Keratinocyte (primary cell): ENCODE results near the gene MRFAP1. TPM values are rescaled to one million over a fixed set of nuclear protein-coding genes. Genes with fewer than 3 reads are reported as not detected.

ENCODE experiments used
- DNase-seq: peaks from one replicate; pipeline ENCODE4 v3.0.0-alpha.2; 2011; ENCODE audit warnings: low read depth, missing footprints, low spot score
- FAIRE-seq: peaks from 2 replicates; lab custom pipeline; 2011; peaks lifted over from hg19 to GRCh38; lab: Jason Lieb, UNC
- H2AFZ ChIP-seq: 2 replicates; pipeline ENCODE4 v1.6.0; 2012; ENCODE audit warnings: low read length, control low read depth, inconsistent platforms; ENCODE audit not compliant: control insufficient read depth
- H3K27ac ChIP-seq: 2 replicates; pipeline ENCODE4 v1.5.1; 2011; ENCODE audit warnings: low read length; ENCODE audit not compliant: control insufficient read depth, insufficient read depth
- H3K27me3 ChIP-seq: 3 replicates; pipeline ENCODE4 v1.6.0; 2011; ENCODE audit warnings: low read length; ENCODE audit not compliant: control insufficient read depth, insufficient read depth; ENCODE audit errors: extremely low read depth
- H3K36me3 ChIP-seq, 2 experiments: 2 replicates in 1 of 2; 3 replicates in 1 of 2; pipeline ENCODE4 v1.5.1; 2011; ENCODE audit warnings: low read length in 2 of 2, mild to moderate bottlenecking in 1 of 2; ENCODE audit not compliant: control insufficient read depth in 2 of 2, insufficient read depth in 2 of 2; ENCODE audit errors: extremely low read depth in 1 of 2
- H3K4me1 ChIP-seq: 3 replicates; pipeline ENCODE4 v1.5.1; 2011; ENCODE audit warnings: low read length; ENCODE audit not compliant: control insufficient read depth, insufficient read depth; ENCODE audit errors: extremely low read depth
- H3K4me2 ChIP-seq: 3 replicates; pipeline ENCODE4 v1.6.0; 2011; ENCODE audit warnings: low read depth, low read length; ENCODE audit not compliant: control insufficient read depth, insufficient read depth; ENCODE audit errors: extremely low read depth
- H3K4me3 ChIP-seq, 3 experiments: fragments of 200-600 bp in 1 of 3; sonication (generic) in 1 of 3; 2 replicates in 2 of 3; 3 replicates in 1 of 3; pipeline ENCODE4 v1.5.1; 2011 to 2016; ENCODE audit warnings: low read length in 3 of 3, mild to moderate bottlenecking in 3 of 3, control low read depth in 2 of 3, inconsistent platforms in 1 of 3, low read depth in 1 of 3, mixed read lengths in 1 of 3, mixed run types in 1 of 3, moderate library complexity in 1 of 3; ENCODE audit not compliant: control insufficient read depth in 2 of 3, insufficient read depth in 2 of 3; ENCODE audit errors: extremely low read depth in 1 of 3
- H3K79me2 ChIP-seq: 2 replicates; pipeline ENCODE4 v1.6.0; 2012; ENCODE audit warnings: low read length; ENCODE audit not compliant: control insufficient read depth, insufficient read depth
- H3K9ac ChIP-seq: 3 replicates; pipeline ENCODE4 v1.6.0; 2011; ENCODE audit warnings: low read length; ENCODE audit not compliant: control insufficient read depth, insufficient read depth; ENCODE audit errors: extremely low read depth
- H3K9me1 ChIP-seq: 3 replicates; pipeline ENCODE4 v1.6.0; 2011; ENCODE audit warnings: low read length; ENCODE audit not compliant: control insufficient read depth, insufficient read depth; ENCODE audit errors: extremely low read depth
- H3K9me3 ChIP-seq: 2 replicates; pipeline ENCODE4 v1.5.1; 2012; ENCODE audit warnings: low read depth, low read length; ENCODE audit not compliant: control insufficient read depth
- H4K20me1 ChIP-seq: 3 replicates; pipeline ENCODE4 v1.6.0; 2011; ENCODE audit warnings: low read length; ENCODE audit not compliant: control insufficient read depth, insufficient read depth; ENCODE audit errors: extremely low read depth
- EZH2 ChIP-seq: IDR thresholded peaks from one replicate; pipeline ENCODE4 v1.6.1; 2012; ENCODE audit warnings: inconsistent platforms, mild to moderate bottlenecking, low read length, moderate library complexity
- dilution Hi-C: fragments of 300-500 bp; cut with MboI; formaldehyde crosslinking; loops from one replicate; pipeline ENCODE4 v1.7.0; 2020; ENCODE audit warnings: low sequenced_read_pairs; ENCODE audit not compliant: extremely low pct_ligation_motif_present
- polyA plus RNA-seq, 5 experiments: library from polyadenylated mRNA; depleted of rRNA in 3 of 5; stranded (reverse) in 3 of 5; stranded (forward) in 1 of 5; unstranded in 1 of 5; fragments of >200 nt; gene quantifications; 1 replicate in 1 of 5; 2 replicates in 3 of 5; 3 replicates in 1 of 5; pipeline versions ENCODE4 v1.2.1 to v1.2.3, GENCODE V29; 2011 to 2012; ENCODE audit warnings: missing spikeins in 2 of 5, low read depth in 1 of 5, low replicate concordance in 1 of 5
- TF ChIP-seq, protein P1 (sequence below), 3 experiments: IDR thresholded peaks in 1 of 3; conservative IDR thresholded peaks in 1 of 3; optimal IDR thresholded peaks in 1 of 3; 2 replicates in 2 of 3; 3 replicates in 1 of 3; pipeline versions ENCODE3 to v1.5.1; 2011; ENCODE audit warnings: low read length in 3 of 3, mild to moderate bottlenecking in 3 of 3, moderate library complexity in 2 of 3, control low read depth in 1 of 3, inconsistent platforms in 1 of 3; ENCODE audit not compliant: insufficient read depth in 2 of 3; ENCODE audit errors: extremely low read depth in 1 of 3

The MRFAP1 gene
- polyA plus RNA-seq, 1 donor (not counting 4 experiments of a cell fraction or from before 2014, with no cell fraction given): 275 TPM

DNA sequence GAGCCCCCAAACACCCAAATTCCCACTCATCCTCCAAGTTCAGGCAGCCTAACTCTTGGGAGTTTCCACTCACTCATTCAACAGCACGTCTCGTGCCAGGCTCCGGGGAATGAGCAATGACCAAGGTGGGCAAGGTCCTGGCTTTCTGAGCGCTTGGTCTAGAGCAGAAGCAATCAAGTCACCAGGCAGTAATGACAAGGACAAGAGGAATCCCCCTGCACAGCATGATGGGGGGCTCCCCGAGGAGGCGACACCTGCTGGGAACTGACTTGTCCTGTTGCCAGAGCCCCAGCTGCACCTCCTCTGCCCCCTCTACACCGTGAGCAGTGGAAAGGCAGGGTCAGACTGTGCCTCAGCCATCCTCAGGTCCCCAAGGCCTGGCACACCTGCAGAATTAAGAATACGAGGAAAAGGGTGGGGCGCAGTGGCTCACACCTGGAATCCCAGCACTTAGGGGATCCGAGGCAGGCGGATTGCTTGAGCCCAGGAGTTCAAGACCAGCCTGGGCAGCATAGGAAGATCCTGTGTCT, 25.7 kb upstream of the MRFAP1 start:
- peaks cover 3 to 18% of the 10 kb centered on the region in 2 experiments for H3K36me3 ChIP-seq
- no peak for DNase-seq

DNA sequence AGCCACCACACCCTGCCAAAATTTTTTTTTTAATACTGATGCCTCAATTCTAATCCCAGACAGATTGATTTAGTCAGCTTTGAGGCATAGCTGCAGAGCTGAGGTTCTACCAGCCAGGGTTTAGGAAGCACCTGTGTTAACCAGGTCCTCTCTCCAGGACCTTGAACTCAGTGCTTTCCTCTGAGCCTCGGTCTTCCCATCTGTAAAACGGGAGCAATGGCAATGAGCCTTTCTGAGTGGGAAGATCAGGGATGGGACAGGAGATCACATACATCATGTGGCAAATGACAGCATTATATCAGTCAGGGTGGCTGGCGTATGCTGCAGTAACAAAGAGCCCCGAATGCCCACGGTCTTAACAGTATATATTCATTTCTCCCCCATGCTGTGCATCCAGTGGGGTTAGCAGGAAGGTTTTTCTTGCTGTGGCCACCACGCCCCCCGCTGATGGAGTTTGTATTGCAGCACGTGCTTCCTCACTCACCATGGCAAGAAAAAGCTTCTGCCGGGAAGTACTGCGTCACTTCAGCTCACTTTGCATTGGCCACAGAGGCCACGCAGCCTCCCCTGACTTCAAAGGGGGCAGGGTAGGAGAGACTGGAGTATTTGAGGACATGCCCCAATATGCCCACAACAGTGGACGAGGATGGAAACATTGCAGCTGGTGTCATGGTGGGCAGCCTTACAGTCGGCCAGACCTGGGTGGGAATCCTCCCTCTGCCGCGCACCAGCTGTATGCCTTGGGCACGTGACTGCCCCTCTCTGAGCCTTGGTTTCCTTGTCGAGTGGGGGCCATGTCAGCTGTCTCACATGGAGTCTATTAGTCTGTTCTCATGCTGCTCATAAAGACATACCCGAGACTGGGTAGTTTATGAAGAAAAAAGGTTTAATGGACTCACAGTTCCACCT, 24.1 kb upstream of the MRFAP1 start:
- no peaks in the 10 kb centered on the region for H3K9me1 ChIP-seq
- no peaks in the 10 kb centered on the region for H3K9me3 ChIP-seq
- H4K20me1 ChIP-seq: no peaks in the 10 kb centered on the region
- no peak overlapping the region for H3K4me3 ChIP-seq
- dilution Hi-C loops: no loop called here
- H3K9ac ChIP-seq: no peak overlapping the region
- H3K4me2 ChIP-seq: no peak overlapping the region
- no peak overlapping the region for H3K27ac ChIP-seq
- no peak for FAIRE-seq
- no peak for TF ChIP-seq EZH2
- TF ChIP-seq, protein P1, sequence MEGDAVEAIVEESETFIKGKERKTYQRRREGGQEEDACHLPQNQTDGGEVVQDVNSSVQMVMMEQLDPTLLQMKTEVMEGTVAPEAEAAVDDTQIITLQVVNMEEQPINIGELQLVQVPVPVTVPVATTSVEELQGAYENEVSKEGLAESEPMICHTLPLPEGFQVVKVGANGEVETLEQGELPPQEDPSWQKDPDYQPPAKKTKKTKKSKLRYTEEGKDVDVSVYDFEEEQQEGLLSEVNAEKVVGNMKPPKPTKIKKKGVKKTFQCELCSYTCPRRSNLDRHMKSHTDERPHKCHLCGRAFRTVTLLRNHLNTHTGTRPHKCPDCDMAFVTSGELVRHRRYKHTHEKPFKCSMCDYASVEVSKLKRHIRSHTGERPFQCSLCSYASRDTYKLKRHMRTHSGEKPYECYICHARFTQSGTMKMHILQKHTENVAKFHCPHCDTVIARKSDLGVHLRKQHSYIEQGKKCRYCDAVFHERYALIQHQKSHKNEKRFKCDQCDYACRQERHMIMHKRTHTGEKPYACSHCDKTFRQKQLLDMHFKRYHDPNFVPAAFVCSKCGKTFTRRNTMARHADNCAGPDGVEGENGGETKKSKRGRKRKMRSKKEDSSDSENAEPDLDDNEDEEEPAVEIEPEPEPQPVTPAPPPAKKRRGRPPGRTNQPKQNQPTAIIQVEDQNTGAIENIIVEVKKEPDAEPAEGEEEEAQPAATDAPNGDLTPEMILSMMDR (optimal IDR thresholded peaks at IDR 0.05 in 1 of 3, IDR thresholded peaks at IDR 0.05 in 1 of 3, conservative IDR thresholded peaks at IDR 0.05 in 1 of 3; ENCODE audit: extremely low read depth in 1 of 3, insufficient read depth in 2 of 3, low read length in 3 of 3): no peak
- no peaks in the 10 kb centered on the region for H3K79me2 ChIP-seq
- H3K4me1 ChIP-seq: no peaks in the 10 kb centered on the region
- peaks cover 3 to 15% of the 10 kb centered on the region in 2 experiments for H3K36me3 ChIP-seq
- no peaks in the 10 kb centered on the region for H3K27me3 ChIP-seq
- no peak for DNase-seq
- no peak overlapping the region for H2AFZ ChIP-seq

More for the DNA sequence above, 25.7 kb upstream of the MRFAP1 start:
- dilution Hi-C loops: no loop called here
- Histone ChIP-seq H3K9me1 (no peaks in the 10 kb centered on the region), H3K4me1 (no peaks in the 10 kb centered on the region), H3K4me3 (no peak overlapping the region), H3K27me3 (no peaks in the 10 kb centered on the region), H3K27ac (no peak overlapping the region), H2AFZ (no peak overlapping the region), H3K4me2 (no peak overlapping the region), H3K9ac (no peak overlapping the region), H3K9me3 (no peaks in the 10 kb centered on the region), H4K20me1 (no peaks in the 10 kb centered on the region), H3K79me2 (no peaks in the 10 kb centered on the region)
- TF ChIP-seq, protein P1 (optimal IDR thresholded peaks at IDR 0.05 in 1 of 3, IDR thresholded peaks at IDR 0.05 in 1 of 3, conservative IDR thresholded peaks at IDR 0.05 in 1 of 3; ENCODE audit: extremely low read depth in 1 of 3, insufficient read depth in 2 of 3, low read length in 3 of 3): no peak
- no peak for TF ChIP-seq EZH2
- no peak for FAIRE-seq
